HG03457 (cell line): ENCODE measurements around the gene TCL1A.

Source experiments
- ATAC-seq: cut with Tn5 transposase; IDR thresholded peaks from one replicate; pipeline ENCODE4 v1.9.1; 2021; ENCODE audit warnings: moderate number of reproducible peaks; ENCODE audit not compliant: unreplicated experiment

TCL1A gene

DNA sequence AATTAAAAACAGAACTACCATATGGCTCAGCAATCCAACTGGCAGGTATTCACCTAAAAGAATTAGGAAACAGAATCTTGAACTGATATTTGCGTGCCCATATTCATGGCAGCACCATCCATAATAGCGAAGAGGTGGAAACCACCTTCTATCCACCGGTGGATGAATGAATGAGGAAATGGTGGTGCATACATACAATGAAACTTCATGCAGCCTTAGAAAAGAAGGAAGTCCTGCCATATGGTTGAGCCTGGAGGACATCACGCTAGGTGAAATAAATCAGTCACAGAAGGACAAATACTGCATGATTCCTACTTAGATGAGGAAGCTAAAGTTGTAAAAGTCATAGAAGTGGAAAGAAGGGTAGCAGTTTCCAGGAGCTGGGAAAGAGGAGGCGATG, 6.6 kb downstream of the TCL1A start:
- ATAC-seq: no peak

DNA sequence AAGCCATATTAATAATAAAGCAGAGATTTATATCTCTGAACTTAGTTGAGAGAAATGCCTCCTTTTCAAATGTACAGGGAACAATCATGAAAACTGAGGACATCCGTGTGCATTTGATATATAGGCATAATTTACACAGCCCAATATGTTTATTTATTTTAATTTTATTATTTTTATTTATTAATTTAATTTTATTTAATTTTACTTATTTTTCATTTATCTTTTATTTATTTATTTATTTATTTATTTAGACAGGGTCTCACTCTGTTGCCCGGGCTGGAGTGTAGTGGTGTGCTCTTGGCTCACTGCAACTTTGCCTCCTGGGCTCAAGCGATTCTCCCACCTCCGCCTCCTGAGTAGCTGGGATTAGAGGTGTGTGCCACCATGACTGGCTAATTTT, 8.4 kb downstream of the TCL1A start:
- no peak for ATAC-seq

DNA sequence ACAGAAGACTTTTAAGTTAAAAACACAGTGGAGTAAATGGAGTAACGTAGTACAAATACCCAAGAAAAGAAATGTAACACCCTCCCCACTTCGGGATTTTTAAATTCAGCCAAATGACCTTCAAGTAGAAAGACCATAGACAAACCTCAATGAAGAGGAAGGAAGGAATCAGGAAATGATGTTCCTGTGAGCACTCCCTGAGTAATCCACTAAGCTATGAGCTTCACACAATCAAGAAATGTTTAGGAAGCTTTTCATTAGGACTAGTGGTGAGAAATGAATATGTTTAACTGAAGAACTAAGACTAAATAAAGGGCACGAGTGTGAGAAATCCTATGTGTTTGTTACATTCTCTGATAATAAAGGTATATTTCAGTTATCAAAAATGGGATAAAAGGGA, 10.1 kb downstream of the TCL1A start:
- no peak for ATAC-seq

DNA sequence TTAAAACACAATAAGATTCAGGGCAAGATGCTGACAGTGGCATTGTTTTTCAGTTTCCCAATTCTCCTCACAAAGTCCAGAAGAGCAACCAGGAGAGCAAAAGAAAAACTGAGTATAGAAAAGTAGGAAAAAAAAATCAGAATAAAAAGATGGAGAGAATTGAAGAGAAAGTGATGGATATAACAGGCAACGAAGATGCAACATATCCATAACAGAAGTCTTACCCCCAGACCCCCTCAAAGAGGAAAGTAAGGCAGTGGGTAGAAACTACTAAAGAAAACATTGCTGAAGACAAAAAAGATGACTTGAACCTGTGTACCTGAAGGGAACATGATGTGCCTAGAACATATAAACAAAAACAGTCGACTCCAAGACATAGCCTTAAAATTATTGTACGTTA, 10.6 kb downstream of the TCL1A start:
- no peak for ATAC-seq

DNA sequence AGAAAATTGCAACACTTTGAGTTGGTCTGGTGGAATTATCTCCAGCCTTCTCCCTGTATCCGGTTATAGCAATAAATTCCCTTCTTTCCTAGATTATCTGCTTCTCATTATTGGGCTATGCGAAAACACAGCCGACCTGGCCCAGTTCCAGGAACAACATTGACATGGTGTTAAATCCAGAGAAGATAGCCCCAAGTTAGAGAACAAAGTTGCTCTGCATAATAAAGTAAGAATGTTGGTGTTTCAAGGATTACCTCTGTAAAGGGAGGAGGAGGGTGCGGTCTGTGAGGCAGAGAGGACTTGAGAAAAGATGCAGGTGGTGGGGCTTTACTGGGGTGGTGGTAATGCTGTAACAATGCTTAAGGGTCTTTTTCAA, 12.1 kb downstream of the TCL1A start:
- ATAC-seq: no peak

DNA sequence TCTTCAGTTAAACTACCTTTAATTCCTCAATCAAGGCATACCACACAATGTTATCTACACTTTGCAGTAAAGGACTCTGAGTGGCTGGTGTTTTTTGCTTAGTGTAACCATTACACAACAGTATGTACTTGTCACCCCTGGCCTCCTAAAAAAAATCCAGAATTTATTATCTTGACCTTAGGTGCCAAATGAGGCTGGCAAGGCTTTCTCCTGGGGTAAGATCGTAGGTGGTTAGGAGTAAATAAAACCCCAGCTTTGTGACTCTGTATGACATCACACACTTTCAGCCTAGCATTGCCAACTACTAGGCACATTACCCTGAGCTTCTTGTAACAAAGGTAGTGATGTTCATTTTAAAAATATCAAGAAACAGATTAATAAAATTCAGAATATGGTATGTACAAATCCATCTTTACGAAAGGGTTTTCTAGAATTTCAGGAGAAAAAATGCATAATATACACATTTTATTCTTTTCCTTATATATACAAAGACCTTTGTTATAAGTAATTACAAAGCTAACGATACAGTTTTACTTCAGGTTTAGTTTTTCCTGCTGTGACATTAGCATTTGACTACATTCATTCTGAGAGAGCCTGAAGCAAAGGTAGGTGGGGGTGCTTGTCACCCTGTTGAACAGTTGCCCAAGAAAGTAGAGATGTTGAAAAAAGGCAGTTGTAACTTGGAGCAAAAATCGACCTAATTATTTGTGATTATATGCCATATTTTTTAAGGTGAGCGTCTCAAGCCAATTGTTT, 13.5 kb downstream of the TCL1A start:
- ATAC-seq: no peak

DNA sequence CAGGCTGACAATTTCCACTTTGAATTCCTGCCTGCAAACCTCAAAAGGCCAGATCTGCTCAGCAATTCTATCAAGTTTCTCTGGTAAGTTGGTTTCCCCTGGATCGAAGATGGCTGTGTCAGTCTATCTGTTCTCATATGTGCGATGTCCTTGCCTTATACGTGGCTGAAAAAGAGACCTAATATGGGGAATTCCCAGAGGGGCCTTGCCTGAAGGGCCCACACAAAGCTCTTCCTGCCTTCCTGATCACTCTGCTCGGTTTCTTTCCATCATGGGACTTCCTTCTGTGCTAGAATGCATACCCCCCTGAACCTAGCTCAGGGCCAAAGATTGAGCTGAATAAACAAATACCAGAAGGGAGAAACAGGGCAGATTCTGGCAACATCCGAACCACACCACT, 14.5 kb downstream of the TCL1A start:
- no peak for ATAC-seq

DNA sequence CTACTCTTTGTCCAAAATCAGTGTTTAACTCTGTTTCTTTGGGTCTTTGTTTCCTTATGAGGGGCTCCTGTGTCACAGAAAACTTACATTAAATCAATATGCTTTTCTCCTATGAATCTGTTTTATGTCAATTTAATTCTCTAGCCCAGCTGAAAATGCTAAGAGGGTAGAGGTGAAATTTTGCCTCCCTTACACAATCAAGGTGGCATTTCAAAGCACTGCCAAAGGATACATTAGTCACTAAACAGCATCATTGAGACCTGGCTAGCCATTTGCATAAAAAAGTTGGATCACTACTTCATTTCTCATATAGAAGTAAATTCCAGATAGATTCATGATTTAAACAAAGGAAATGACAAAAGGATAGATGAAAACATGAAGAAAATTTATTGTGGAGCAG, 15.6 kb downstream of the TCL1A start:
- no peak for ATAC-seq

DNA sequence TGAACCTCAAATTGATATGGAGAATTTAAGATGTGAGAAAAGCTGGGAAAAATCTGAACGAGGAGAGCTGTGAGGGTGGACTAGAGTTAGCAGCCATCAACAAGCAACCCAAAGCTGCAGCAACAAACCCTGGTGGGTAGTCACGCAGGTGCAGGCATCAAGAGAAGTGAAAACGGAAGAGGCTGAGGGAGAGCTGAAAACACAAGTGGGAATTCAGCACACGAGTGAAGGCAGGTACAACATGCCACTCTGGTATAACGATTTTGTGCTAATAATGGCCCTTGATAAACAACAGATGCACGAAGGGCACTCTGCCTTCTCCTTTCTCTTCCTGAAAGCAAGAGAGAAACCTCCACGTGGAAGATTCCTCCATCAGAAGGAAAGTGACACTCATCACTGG, 16.2 kb downstream of the TCL1A start:
- no peak for ATAC-seq

DNA sequence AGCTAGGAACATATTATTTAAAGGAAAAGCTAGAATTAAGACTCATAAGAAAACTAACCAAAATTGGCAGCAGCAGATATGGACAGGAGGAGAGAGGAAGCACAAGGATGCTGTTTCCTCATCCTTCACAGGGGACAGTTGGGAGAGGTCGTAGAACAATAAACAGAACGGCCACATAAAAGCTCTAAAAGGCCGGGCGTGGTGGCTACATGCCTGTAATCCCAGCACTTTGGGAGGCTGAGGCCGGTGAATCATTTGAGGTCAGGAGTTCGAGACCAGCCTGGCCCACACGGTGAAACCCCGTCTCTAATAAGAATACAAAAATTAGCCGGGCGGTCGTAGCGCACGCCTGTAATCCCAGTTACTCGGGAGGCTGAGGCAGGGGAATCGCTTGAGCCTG, 17.2 kb downstream of the TCL1A start:
- ATAC-seq: no peak

DNA sequence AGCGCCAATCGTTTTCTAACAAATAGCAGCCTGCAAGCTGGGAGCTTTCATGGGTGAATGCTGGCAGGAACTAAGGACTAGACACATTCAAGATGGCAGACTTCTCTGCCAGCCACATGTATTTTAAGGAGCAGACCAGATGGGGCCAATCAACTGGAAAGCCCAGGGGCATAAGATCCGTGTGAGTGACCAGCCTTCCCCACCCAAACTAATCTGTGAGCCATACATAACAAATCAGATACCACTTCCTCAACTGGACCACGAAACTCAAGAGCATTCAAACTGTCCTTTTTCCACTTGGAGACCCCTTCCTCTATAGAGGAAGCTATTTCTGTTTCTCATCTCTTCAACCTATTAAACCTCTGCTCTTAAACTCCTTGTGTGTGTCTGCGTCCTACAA, 18.0 kb downstream of the TCL1A start:
- no peak for ATAC-seq

DNA sequence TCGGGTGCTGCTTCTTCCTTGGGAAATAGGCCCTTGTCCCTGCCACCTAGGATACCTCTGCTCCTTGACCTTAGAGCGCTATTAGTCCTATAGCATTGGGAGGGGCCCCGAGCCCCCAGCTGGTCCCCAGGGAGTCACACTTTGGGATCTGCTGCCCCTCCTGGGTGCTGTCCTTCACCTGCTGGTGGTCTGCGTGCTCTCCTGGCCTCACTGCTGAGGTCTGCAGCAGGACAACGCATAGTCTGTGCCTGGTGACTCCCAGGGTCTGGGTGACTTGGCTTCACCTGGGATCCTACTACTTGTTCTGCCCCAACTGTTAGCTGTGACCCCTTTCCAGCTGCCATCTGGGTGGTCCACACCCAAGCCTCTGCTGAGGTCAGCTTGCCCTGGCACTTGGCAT, 18.9 kb downstream of the TCL1A start:
- no peak for ATAC-seq

DNA sequence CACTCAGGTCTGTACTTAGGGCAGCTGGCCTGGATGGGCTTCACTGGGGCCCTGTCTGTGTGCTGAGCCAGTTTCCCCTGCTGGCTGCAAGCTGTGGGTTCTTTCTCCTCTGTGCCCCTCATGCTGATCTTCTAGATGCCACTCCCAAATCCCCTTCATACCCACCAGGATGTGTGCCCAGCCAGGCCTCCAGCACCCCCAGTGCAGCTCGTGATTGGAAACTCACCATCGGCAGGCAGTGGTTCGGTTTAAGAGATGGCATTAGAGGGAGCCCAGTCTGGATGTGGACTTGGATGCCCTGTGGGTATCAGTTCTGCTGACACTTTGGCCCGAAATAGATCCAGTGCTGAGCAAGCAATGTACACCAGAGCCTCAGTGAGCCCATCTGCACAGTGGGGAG, 21.8 kb downstream of the TCL1A start:
- ATAC-seq: no peak

DNA sequence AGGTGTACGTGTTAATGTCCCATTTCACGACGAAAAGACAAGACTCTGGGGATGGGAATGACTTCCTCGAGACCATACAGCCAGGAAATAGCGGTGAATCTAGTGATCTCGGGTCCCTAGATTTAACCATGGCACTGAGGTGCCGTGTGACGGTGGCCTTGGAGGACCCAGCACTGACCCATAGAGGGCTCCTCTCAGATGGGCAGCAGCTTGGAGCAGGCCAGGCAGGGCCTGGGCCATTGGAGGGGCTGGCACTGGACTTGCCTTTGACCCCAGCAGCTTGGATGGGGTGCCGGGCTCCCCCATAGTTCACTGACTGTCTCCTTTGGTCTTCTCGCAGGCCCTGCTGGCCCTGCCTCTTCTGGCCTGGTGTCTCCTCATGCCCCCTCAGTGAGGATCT, 22.3 kb downstream of the TCL1A start:
- ATAC-seq: no peak

DNA sequence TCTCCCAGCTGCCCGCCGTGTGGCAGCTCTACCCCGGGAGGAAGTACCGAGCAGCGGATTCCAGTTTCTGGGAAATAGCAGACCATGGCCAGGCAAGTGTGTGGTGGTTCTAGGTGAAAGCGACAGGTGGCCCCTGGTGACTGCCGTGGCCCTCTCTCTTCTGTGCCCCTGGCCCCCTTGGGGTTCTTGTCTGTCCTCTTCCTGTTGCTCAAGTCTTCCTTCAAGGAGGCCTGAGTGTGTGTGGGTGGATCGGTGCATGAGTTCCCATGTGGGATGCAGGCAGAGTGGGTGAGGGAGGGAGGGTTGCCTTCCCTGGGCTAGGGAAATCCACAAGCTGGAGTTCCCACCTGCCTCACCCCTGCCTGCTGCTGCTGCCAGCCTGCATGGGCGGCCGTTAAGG, 23.1 kb downstream of the TCL1A start:
- no peak for ATAC-seq

DNA sequence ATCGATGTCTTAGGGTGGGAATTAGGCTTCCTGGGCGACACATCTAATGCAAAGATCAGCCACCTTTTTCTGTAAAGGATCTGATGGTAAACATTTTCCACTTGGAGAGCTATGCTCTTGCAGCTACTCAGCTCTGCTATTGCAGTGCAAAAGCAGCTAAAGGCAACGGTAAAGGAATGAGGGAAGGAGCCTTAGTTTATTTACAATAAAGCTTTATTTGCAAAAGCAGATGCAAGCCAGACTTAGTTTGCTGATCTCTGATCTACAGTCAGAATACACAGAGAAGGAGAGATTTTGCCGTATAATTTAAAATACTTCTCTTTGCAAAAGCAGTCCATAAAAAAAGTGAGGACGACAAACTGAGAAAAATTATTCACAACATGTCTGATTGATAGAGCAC, 24.5 kb downstream of the TCL1A start:
- no peak for ATAC-seq

DNA sequence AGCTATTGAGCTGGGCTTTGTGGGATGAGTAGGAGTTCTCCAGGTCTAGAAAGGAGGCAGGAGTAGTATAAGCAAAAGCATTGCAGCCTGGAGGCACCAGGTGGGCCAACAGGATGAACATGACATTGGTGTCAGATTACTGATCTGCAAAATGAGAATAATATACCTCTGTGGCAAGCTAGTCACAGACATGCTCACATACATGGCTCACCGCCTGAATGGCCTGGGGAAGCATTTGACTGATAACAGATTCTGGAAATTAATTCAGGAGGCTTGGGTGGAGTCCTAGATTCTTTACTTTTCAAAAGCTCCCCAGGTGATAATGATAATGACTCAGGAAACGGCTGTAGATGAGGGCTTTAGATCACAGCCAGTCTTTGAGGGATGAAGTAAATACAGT, 27.0 kb downstream of the TCL1A start:
- ATAC-seq: no peak

DNA sequence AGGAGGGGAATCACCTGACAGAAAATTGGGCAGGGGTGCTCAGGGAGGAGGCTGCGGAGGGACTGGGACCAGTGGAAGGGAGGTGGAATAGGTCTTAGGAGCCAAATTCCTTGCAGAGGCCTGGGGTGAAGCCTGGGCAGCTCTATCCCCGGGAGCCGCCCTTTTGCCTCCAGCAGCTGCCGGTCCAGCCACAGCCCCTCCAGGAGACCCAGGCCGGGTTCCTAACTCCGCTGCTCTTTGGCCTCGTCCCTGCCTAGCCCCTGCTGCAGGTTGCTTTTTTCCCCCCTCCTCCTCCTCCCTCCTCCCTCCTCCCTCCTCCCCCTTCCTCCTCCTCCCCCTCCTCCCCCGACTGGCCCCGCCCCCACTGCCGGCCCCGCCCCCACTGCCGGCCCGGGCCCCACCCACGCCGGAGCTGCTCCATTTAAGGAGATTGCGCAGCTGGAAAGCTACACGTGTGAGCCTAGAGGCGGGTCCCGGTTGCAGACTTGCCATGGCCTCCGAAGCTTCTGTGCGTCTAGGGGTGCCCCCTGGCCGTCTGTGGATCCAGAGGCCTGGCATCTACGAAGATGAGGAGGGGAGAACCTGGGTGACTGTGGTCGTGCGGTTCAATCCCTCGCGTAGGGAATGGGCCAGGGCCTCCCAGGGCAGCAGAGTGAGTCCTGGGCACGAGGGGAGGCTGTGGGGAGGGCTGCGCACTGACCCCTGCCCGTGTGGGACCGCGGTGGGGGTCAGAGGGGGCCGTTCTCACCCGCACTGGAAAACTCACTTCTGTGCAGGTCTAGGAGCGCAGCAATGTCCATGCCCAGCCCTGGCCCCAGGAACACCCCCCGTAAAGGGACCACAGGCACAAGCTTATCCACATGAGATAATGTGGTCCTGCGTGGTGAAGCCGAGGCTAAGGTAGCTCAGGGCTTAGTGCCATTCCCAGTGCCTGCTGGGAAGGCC, 27.7 kb downstream of the TCL1A start, which contains the start of gene TCL1B:
TSS of gene TCL1B (plus strand) at position 449 of the 945 bp plus-strand sequence. CDS start at position 491, 42 bp downstream.
- ATAC-seq: no peak

DNA sequence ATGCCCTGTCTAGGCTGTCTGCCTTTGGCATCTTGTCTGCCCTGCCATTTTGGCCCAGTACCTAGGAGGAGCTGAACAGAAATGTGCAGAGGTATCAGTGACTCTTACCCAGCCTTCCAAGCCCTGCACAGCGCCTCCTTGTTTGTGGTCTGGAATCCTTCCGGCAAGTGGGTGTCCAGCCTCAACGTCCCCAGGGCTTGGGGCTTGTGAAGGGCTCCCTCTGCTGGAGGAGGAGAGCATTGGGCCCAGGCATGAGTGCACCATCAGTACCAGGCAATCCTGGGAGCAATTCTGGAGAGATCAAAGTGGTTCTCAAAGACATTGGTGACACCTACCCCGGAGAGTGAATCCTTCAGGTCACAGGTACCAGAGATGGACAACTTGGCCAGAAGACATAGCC, 30.1 kb downstream of the TCL1A start:
- ATAC-seq: no peak

DNA sequence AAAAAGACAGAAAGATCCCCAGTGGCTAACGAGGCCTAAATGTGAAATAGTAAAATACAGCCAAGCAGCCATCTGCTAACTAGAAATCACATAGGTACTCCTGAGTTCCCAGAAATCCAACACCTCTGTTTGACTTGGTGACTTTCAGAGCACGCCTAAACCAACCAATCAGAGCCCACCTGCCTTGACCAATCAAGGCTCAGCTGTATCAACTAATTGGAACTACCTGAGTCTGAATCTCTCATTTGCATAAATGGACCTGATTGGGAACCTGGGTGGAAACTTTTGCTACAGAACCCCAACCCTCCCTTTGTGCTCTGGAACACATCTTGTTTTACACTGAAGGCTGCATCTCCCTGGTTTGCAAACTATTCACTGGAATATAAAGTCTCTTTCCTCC, 32.8 kb downstream of the TCL1A start:
- no peak for ATAC-seq

DNA sequence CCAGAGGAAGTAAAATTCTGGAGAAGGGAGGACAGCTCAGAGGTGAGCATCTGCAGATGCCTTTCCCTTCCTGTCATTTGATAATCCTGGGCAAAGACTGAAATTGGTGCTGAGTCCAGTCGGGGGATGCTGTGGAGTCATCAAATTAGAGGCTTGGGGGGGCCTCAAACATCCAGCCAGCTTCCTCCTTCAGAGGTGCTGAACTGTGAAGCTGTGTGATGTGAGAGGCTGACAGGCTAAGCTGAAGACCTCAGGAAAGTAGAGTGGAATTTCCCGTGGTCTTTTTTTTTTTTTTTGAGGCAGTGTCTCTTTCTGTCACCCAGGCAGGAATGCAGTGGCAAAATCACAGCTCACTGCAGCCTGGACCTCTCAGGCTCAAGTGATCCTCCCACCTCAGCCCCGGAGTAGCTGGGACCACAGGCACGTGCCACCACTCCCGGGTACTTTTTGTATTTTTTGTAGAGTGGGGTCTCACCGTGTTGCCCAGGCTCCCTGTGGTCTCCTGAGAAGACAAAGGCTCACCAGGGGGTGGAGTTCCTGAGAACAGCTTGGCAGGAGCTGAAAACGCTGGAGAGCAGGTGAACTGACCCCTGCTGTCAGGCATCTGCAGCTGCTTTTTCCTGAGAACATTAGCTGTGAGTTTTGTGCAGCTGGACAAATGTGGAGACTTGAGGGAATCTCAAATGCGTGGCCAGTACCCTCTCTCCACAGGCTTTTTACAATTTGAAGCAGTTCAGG, 33.8 kb downstream of the TCL1A start:
- no peak for ATAC-seq
